ENCODE results near the gene RASL11B.

The RASL11B gene

GRCh38 chr4:52889778-52890520, 27.8 kb downstream of the RASL11B start:
- no peak overlapping the region for H3K9ac ChIP-seq (ENCODE audit: low read length in 2 of 2)
- H3K36me3 ChIP-seq (ENCODE audit: control insufficient read depth in 2 of 2, insufficient read depth in 2 of 2, low read length in 2 of 2): no peaks in the 10 kb centered on the region
- no peaks in the 10 kb centered on the region for H3K4me1 ChIP-seq (ENCODE audit: control insufficient read depth, insufficient read depth, low read length)
- no peak overlapping the region for H3K27ac ChIP-seq (ENCODE audit: low read length)
- H3K27me3 ChIP-seq (ENCODE audit: control insufficient read depth in 1 of 2, insufficient read depth in 2 of 2, low read length in 2 of 2): no peaks in the 10 kb centered on the region
- no peaks in the 10 kb centered on the region for H3K9me3 ChIP-seq (ENCODE audit: control insufficient read depth in 2 of 2, low read length in 2 of 2)
- no peak overlapping the region for H3K4me3 ChIP-seq (ENCODE audit: low read length in 2 of 2)

DNA sequence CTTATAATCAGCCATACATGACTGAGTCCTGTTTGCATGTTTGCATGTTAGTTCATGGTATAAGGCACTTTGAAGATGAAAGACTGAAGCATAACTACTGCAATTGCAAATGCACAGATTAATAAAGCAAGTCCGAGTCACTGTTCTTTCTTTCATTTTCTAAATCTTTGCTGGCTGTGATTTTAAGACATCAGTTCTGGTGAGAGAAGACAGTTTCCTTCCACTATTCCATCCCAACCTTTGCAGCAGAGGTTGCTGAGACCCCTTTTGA, 28.3 kb downstream of the RASL11B start:
- Histone ChIP-seq H3K36me3 (ENCODE audit: control insufficient read depth in 2 of 2, insufficient read depth in 2 of 2, low read length in 2 of 2) (no peaks in the 10 kb centered on the region), H3K9me3 (ENCODE audit: control insufficient read depth in 2 of 2, low read length in 2 of 2) (no peaks in the 10 kb centered on the region), H3K27me3 (ENCODE audit: control insufficient read depth in 1 of 2, insufficient read depth in 2 of 2, low read length in 2 of 2) (no peaks in the 10 kb centered on the region), H3K9ac (ENCODE audit: low read length in 2 of 2) (no peak overlapping the region), H3K4me1 (ENCODE audit: control insufficient read depth, insufficient read depth, low read length) (no peaks in the 10 kb centered on the region), H3K27ac (ENCODE audit: low read length) (no peak overlapping the region), H3K4me3 (ENCODE audit: low read length in 2 of 2) (no peak overlapping the region)

DNA sequence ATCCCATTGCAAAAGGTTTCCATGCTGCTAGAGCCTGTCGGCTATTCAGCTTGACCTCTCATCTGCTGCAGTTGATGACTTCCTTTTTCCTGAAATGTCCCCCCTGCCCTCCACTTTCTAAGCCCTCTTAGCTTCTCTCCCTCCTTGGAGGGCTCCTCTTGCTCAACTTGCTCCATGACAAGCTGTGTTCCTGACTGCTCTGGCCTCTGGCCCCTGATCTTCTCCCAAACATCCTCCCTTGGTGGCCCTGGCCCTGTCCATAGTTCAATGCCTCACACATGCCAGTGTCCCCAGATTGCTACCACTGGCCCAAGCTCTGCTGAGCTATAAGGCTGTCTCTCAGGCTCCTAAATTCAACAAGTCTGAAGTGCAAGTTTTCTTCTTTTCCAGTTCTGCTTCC, 29.6 kb downstream of the RASL11B start:
- no peaks in the 10 kb centered on the region for H3K36me3 ChIP-seq (ENCODE audit: control insufficient read depth in 2 of 2, insufficient read depth in 2 of 2, low read length in 2 of 2)
- no peaks in the 10 kb centered on the region for H3K9me3 ChIP-seq (ENCODE audit: control insufficient read depth in 2 of 2, low read length in 2 of 2)
- no peak overlapping the region for H3K9ac ChIP-seq (ENCODE audit: low read length in 2 of 2)
- no peaks in the 10 kb centered on the region for H3K4me1 ChIP-seq (ENCODE audit: control insufficient read depth, insufficient read depth, low read length)
- H3K4me3 ChIP-seq (ENCODE audit: low read length in 2 of 2): no peak overlapping the region
- H3K27me3 ChIP-seq (ENCODE audit: control insufficient read depth in 1 of 2, insufficient read depth in 2 of 2, low read length in 2 of 2): no peaks in the 10 kb centered on the region
- no peak overlapping the region for H3K27ac ChIP-seq (ENCODE audit: low read length)

- H3K36me3 ChIP-seq (ENCODE audit: control insufficient read depth in 2 of 2, insufficient read depth in 2 of 2, low read length in 2 of 2): no peaks in the 10 kb centered on the region
- H3K4me1 ChIP-seq (ENCODE audit: control insufficient read depth, insufficient read depth, low read length): no peaks in the 10 kb centered on the region
- no peak overlapping the region for H3K9ac ChIP-seq (ENCODE audit: low read length in 2 of 2)
- H3K27ac ChIP-seq (ENCODE audit: low read length): no peak overlapping the region
- H3K9me3 ChIP-seq (ENCODE audit: control insufficient read depth in 2 of 2, low read length in 2 of 2): no peaks in the 10 kb centered on the region
- H3K27me3 ChIP-seq (ENCODE audit: control insufficient read depth in 1 of 2, insufficient read depth in 2 of 2, low read length in 2 of 2): no peaks in the 10 kb centered on the region
- H3K4me3 ChIP-seq (ENCODE audit: low read length in 2 of 2): no peak overlapping the region
Measured at GRCh38 chr4:52892880-52893279, 30.8 kb downstream of the RASL11B start.

DNA sequence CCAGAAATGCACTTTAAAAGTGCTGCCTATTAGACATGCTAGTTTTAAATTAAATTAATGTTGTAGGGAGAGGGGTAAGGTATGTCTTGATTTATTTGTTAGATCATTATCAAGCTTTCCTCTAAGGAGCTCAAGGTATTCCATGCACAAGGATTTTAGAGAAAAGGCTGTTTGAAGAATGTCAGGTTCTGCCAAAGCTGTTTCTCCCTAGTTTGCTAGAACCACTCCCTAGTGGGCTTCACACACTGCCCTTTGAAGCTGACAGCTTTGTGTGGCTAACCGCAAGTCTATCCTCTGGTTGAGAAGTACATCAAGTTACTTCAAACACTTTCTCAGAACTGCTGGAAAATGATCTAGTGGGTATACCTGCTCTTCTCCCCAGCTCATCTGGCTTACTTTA, 32.3 kb downstream of the RASL11B start:
- no peak overlapping the region for H3K27ac ChIP-seq (ENCODE audit: low read length)
- H3K36me3 ChIP-seq (ENCODE audit: control insufficient read depth in 2 of 2, insufficient read depth in 2 of 2, low read length in 2 of 2): no peaks in the 10 kb centered on the region

GRCh38 chr4:52903273-52903672, 41.2 kb downstream of the RASL11B start:
- Histone ChIP-seq H3K4me3 (ENCODE audit: low read length in 2 of 2) (no peak overlapping the region), H3K4me1 (ENCODE audit: control insufficient read depth, insufficient read depth, low read length) (no peaks in the 10 kb centered on the region), H3K27ac (ENCODE audit: low read length) (no peak overlapping the region), H3K9ac (ENCODE audit: low read length in 2 of 2) (no peak overlapping the region), H3K27me3 (ENCODE audit: control insufficient read depth in 1 of 2, insufficient read depth in 2 of 2, low read length in 2 of 2) (no peaks in the 10 kb centered on the region), H3K9me3 (ENCODE audit: control insufficient read depth in 2 of 2, low read length in 2 of 2) (no peaks in the 10 kb centered on the region), H3K36me3 (ENCODE audit: control insufficient read depth in 2 of 2, insufficient read depth in 2 of 2, low read length in 2 of 2) (no peaks in the 10 kb centered on the region)

More for the DNA sequence above, 32.3 kb downstream of the RASL11B start:
- H3K4me3 ChIP-seq (ENCODE audit: low read length in 2 of 2): no peak overlapping the region
- H3K9me3 ChIP-seq (ENCODE audit: control insufficient read depth in 2 of 2, low read length in 2 of 2): no peaks in the 10 kb centered on the region
- no peaks in the 10 kb centered on the region for H3K27me3 ChIP-seq (ENCODE audit: control insufficient read depth in 1 of 2, insufficient read depth in 2 of 2, low read length in 2 of 2)
- no peaks in the 10 kb centered on the region for H3K4me1 ChIP-seq (ENCODE audit: control insufficient read depth, insufficient read depth, low read length)
- no peak overlapping the region for H3K9ac ChIP-seq (ENCODE audit: low read length in 2 of 2)

- Histone ChIP-seq H3K9me3 (ENCODE audit: control insufficient read depth in 2 of 2, low read length in 2 of 2) (no peaks in the 10 kb centered on the region), H3K4me1 (ENCODE audit: control insufficient read depth, insufficient read depth, low read length) (no peaks in the 10 kb centered on the region), H3K27ac (ENCODE audit: low read length) (no peak overlapping the region), H3K4me3 (ENCODE audit: low read length in 2 of 2) (no peak overlapping the region), H3K27me3 (ENCODE audit: control insufficient read depth in 1 of 2, insufficient read depth in 2 of 2, low read length in 2 of 2) (no peaks in the 10 kb centered on the region), H3K9ac (ENCODE audit: low read length in 2 of 2) (no peak overlapping the region), H3K36me3 (ENCODE audit: control insufficient read depth in 2 of 2, insufficient read depth in 2 of 2, low read length in 2 of 2) (no peaks in the 10 kb centered on the region)
Measured at GRCh38 chr4:52904421-52904820, 42.3 kb downstream of the RASL11B start.

DNA sequence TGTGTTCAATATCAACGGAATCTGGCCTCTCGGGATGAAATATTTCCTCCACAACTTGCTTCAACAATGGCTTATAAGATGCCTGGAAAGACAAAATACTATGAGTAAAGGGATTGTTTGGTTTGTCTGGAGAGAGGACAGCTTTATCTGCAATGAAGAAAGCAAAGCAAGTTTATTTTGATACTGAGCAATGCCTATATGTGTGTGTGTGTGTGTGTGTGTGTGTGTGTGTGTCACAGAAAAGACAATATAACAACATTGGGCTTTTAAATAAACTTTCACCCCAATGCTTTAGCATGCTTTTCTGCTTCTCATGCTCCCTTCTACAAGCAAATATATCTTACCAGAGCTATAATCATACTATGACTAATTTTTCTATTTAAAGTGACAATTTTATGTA, 45.4 kb downstream of the RASL11B start:
- Histone ChIP-seq H3K4me1 (ENCODE audit: control insufficient read depth, insufficient read depth, low read length) (no peaks in the 10 kb centered on the region), H3K36me3 (ENCODE audit: control insufficient read depth in 2 of 2, insufficient read depth in 2 of 2, low read length in 2 of 2) (no peaks in the 10 kb centered on the region), H3K9me3 (ENCODE audit: control insufficient read depth in 2 of 2, low read length in 2 of 2) (no peaks in the 10 kb centered on the region), H3K27ac (ENCODE audit: low read length) (no peak overlapping the region), H3K9ac (ENCODE audit: low read length in 2 of 2) (no peak overlapping the region), H3K4me3 (ENCODE audit: low read length in 2 of 2) (no peak overlapping the region), H3K27me3 (ENCODE audit: control insufficient read depth in 1 of 2, insufficient read depth in 2 of 2, low read length in 2 of 2) (no peaks in the 10 kb centered on the region)

DNA sequence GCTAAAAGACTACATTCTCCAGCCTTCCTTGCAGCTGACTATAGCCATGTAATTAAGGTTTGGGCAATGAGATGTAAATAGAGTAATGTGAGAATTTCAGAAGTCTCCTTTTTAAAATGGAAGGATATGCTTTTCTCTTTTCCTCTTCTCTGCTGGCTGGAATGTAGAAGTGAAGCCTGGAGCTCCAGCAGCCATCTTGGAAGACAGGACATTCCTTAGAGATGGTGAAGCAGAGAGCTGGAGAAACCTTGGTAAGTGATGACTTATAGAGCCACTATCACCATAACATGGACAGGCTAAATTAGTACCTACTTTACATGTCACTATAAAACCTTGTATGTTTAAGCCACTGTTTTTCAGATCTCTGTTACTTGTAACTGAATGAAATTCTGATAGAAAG, 48.0 kb downstream of the RASL11B start:
- no peaks in the 10 kb centered on the region for H3K9me3 ChIP-seq (ENCODE audit: control insufficient read depth in 2 of 2, low read length in 2 of 2)
- H3K27ac ChIP-seq (ENCODE audit: low read length): no peak overlapping the region
- no peak overlapping the region for H3K9ac ChIP-seq (ENCODE audit: low read length in 2 of 2)
- no peaks in the 10 kb centered on the region for H3K36me3 ChIP-seq (ENCODE audit: control insufficient read depth in 2 of 2, insufficient read depth in 2 of 2, low read length in 2 of 2)
- no peak overlapping the region for H3K4me3 ChIP-seq (ENCODE audit: low read length in 2 of 2)
- peaks cover 4% of the 10 kb centered on the region for H3K4me1 ChIP-seq (ENCODE audit: control insufficient read depth, insufficient read depth, low read length)
- H3K27me3 ChIP-seq (ENCODE audit: control insufficient read depth in 1 of 2, insufficient read depth in 2 of 2, low read length in 2 of 2): no peaks in the 10 kb centered on the region

- Histone ChIP-seq H3K36me3 (ENCODE audit: control insufficient read depth in 2 of 2, insufficient read depth in 2 of 2, low read length in 2 of 2) (no peaks in the 10 kb centered on the region), H3K4me3 (ENCODE audit: low read length in 2 of 2) (no peak overlapping the region), H3K9ac (ENCODE audit: low read length in 2 of 2) (no peak overlapping the region), H3K9me3 (ENCODE audit: control insufficient read depth in 2 of 2, low read length in 2 of 2) (no peaks in the 10 kb centered on the region), H3K27ac (ENCODE audit: low read length) (no peak overlapping the region), H3K4me1 (ENCODE audit: control insufficient read depth, insufficient read depth, low read length) (peaks cover 4% of the 10 kb centered on the region), H3K27me3 (ENCODE audit: control insufficient read depth in 1 of 2, insufficient read depth in 2 of 2, low read length in 2 of 2) (no peaks in the 10 kb centered on the region)
Measured at GRCh38 chr4:52911684-52912294, 49.7 kb downstream of the RASL11B start.

GRCh38 chr4:52912608-52913007, 50.5 kb downstream of the RASL11B start:
- H3K4me3 ChIP-seq (ENCODE audit: low read length in 2 of 2): no peak overlapping the region
- no peak overlapping the region for H3K9ac ChIP-seq (ENCODE audit: low read length in 2 of 2)

More at GRCh38 chr4:52912608-52913007, 50.5 kb downstream of the RASL11B start:
- Histone ChIP-seq H3K36me3 (ENCODE audit: control insufficient read depth in 2 of 2, insufficient read depth in 2 of 2, low read length in 2 of 2) (no peaks in the 10 kb centered on the region), H3K27me3 (ENCODE audit: control insufficient read depth in 1 of 2, insufficient read depth in 2 of 2, low read length in 2 of 2) (no peaks in the 10 kb centered on the region), H3K4me1 (ENCODE audit: control insufficient read depth, insufficient read depth, low read length) (peaks cover 4% of the 10 kb centered on the region), H3K9me3 (ENCODE audit: control insufficient read depth in 2 of 2, low read length in 2 of 2) (no peaks in the 10 kb centered on the region), H3K27ac (ENCODE audit: low read length) (no peak overlapping the region)
